Chondrocyte (in vitro differentiated cells): ENCODE data around the gene GUK1. TPM values are rescaled to one million over a fixed set of nuclear protein-coding genes. Genes with fewer than 3 reads are reported as not detected.

Experiments used
- DNase-seq: peaks from one replicate; pipeline ENCODE4 v3.0.0; 2021; ENCODE audit warnings: mixed read lengths, low spot score
- H3K27ac Mint-ChIP-seq: one replicate; pipeline ENCODE4 v1.8.0; 2021; ENCODE audit warnings: mild to moderate bottlenecking, moderate library complexity, mixed read lengths; ENCODE audit not compliant: unreplicated experiment
- H3K27me3 Mint-ChIP-seq: 2 replicates; pipeline ENCODE4 v1.8.0; 2021; ENCODE audit warnings: low read depth, mixed read lengths
- H3K36me3 Mint-ChIP-seq: 2 replicates; pipeline ENCODE4 v1.8.0; 2021; ENCODE audit warnings: low read depth, mixed read lengths
- H3K4me1 Mint-ChIP-seq: 2 replicates; pipeline ENCODE4 v1.8.0; 2021; ENCODE audit warnings: low read depth, mild to moderate bottlenecking, mixed read lengths
- H3K4me3 Mint-ChIP-seq: one replicate; pipeline ENCODE4 v1.8.0; 2021; ENCODE audit warnings: mild to moderate bottlenecking, moderate library complexity, mixed read lengths; ENCODE audit not compliant: unreplicated experiment
- H3K9me3 Mint-ChIP-seq: 2 replicates; pipeline ENCODE4 v1.8.0; 2021; ENCODE audit warnings: low read depth, mixed read lengths
- total RNA-seq: library from RNA; stranded (reverse); gene quantifications from 3 replicates; pipeline ENCODE4 v1.2.1, GENCODE V29; 2021
- TF ChIP-seq, protein P1 (sequence below): fragments of 200-600 bp; sonication (generic); IDR thresholded peaks from 2 replicates; pipeline ENCODE4 v1.5.0; 2021; ENCODE audit warnings: antibody characterized with exemption, mild to moderate bottlenecking, moderate library complexity

Gene GUK1
- total RNA-seq, 1 donor from 2014 or later, result 196 TPM

DNA sequence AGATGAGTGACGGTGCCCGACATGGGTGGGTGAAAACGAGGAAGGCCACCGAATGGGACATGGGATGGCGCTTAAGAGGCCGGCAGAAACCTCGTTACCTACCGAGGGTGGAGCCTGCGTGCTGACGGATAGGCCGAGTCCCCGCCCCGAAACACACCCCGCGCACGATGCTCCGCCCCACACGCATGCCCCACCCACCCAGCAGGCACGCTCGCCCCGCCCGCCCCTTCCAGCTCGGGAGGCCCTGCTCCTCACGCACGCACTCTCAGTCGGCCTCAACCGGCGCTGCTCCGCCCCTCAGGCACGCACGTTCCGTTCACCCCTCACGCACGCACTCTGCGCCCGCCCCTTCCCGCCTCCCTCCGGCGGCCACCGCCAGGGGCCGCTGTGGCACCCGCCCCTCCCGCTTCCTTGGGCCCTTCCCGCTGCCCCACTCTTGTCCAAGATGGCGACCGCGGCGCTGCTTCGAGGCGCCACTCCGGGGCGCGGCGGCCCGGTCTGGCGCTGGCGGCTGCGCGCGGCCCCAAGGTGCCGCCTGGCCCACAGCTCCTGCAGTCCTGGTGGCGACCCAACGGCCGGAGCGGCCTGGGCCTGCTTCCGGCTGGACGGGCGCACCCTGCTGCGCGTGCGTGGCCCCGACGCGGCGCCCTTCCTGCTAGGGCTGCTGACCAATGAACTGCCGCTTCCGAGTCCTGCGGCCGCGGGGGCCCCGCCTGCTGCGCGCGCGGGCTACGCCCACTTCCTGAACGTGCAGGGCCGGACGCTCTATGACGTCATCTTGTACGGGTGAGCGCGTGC is 25.5 kb downstream of the GUK1 start, which contains the start of gene IBA57:
IBA57 (plus strand) TSS at position 433 of the 798 bp plus-strand sequence; CDS start at position 446, 13 bp downstream.
- TF ChIP-seq, protein P1, sequence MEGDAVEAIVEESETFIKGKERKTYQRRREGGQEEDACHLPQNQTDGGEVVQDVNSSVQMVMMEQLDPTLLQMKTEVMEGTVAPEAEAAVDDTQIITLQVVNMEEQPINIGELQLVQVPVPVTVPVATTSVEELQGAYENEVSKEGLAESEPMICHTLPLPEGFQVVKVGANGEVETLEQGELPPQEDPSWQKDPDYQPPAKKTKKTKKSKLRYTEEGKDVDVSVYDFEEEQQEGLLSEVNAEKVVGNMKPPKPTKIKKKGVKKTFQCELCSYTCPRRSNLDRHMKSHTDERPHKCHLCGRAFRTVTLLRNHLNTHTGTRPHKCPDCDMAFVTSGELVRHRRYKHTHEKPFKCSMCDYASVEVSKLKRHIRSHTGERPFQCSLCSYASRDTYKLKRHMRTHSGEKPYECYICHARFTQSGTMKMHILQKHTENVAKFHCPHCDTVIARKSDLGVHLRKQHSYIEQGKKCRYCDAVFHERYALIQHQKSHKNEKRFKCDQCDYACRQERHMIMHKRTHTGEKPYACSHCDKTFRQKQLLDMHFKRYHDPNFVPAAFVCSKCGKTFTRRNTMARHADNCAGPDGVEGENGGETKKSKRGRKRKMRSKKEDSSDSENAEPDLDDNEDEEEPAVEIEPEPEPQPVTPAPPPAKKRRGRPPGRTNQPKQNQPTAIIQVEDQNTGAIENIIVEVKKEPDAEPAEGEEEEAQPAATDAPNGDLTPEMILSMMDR, result peak; percentile 89
- Mint-ChIP-seq H3K27me3 (no peaks in the 10 kb centered on the region), H3K9me3 (no peaks in the 10 kb centered on the region), H3K4me1 (peaks cover 27% of the 10 kb centered on the region), H3K36me3 (no peaks in the 10 kb centered on the region), H3K27ac (peak within 1 kb of the TSS; percentile 99), H3K4me3 (peak within 1 kb of the TSS; percentile 91)
- DNase-seq, result peak; percentile 100

DNA sequence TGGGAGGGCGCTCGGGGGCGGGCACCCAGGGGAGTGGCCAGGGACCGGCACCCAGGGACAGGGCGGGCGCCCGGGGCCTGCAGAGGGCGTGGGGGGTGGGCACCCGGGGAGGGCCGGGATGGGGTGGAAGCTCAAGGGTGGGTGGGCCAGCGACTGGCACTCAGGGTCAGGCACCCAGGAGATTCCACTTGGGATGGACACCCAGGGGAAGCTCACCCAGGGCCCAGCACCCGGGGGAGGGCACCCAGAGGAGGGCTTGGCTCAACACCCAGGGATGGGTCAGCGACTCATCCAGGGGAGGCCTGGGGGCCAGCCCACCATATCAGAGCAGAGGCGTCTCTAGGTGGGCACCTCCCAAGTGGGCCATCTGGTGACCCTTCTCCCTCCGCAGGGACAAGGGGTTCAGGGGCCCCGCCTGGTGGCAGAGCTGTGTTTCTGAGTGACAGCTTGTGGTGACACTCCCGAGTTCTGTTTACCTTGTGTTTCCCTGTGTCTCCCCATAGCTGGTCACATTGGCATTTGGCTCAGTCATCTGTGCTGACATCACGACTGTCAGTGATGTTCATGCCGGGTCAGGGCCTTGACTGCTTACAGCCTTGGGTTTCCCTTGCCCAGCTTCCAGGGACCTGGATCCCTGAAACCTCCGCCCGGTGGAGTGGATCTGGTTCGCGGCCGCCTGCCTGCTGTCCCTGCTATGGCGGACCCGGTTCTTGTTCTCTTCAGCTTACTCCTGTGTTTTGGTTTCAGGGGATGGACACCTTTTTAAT is 26.3 kb downstream of the GUK1 start:
- TF ChIP-seq, protein P1, result peak; percentile 55
- H3K36me3 Mint-ChIP-seq, result no peaks in the 10 kb centered on the region
- no peaks in the 10 kb centered on the region for H3K9me3 Mint-ChIP-seq
- H3K4me1 Mint-ChIP-seq, result peaks cover 27% of the 10 kb centered on the region
- H3K4me3 Mint-ChIP-seq, result peak overlapping the region; percentile 69
- H3K27ac Mint-ChIP-seq, result peak overlapping the region; percentile 90
- H3K27me3 Mint-ChIP-seq, result no peaks in the 10 kb centered on the region
- DNase-seq, result peak; percentile 82

DNA sequence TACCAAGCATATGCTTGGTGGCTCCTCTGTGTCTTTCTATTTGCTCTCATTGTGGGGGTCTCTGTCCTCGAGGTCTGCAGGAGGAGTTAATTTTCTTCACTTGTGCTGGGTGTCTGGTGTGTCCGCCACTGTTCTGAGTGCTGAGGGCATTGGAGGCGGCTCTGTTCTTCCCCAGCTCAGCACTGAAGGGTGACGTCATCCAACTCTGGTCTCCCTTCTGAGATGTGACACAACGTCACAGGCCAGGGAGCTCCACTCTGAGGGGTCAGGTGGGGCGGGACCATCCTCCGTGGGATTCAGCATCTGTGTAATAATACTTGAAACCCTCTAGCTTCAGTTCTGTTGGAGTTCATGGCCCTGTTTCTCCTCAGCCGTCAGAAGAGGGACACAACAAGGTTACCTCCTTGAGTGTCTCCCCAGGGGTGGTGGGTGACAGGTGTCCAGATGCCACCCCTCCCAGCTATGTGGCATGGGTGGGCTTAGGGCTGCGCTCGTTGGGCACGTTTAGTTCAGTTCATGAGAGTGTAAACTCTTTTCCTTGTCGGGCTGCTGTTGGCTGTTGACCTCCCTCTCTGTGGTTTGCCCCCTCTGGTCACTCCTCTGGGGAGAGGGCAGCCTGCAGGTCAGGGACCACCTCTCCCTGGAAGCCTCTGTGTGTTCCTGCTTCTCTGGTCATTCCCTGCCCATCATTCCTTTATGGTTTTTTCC is 28.6 kb downstream of the GUK1 start:
- H3K27ac Mint-ChIP-seq, result no peak overlapping the region
- peaks cover 23% of the 10 kb centered on the region for H3K4me1 Mint-ChIP-seq
- no peaks in the 10 kb centered on the region for H3K36me3 Mint-ChIP-seq
- no peaks in the 10 kb centered on the region for H3K9me3 Mint-ChIP-seq
- no peaks in the 10 kb centered on the region for H3K27me3 Mint-ChIP-seq
- DNase-seq, result no peak
- H3K4me3 Mint-ChIP-seq, result no peak overlapping the region
- TF ChIP-seq, protein P1, result no peak

DNA sequence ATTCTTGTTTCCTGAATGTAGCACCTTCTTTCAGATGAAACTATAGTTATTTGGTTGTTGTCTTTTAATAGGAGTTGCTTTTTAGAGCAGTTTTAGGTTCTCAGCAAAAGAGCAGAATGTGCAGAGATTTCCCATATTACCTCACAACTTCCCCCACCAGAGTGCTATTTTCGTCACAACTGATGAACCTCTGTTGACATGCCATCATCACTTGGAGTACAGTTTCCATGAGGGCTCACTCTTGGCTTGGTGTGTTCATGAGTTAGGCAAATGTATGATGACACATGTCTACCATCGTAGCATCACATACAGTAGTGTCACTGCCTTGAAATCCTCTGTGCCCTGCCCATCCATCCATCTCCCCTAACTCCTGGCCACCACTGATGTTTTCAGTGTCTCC is 29.3 kb downstream of the GUK1 start:
- no peak overlapping the region for H3K4me3 Mint-ChIP-seq
- H3K36me3 Mint-ChIP-seq, result no peaks in the 10 kb centered on the region
- peaks cover 19% of the 10 kb centered on the region for H3K4me1 Mint-ChIP-seq

More for the DNA sequence above, 29.3 kb downstream of the GUK1 start:
- Mint-ChIP-seq H3K27me3 (no peaks in the 10 kb centered on the region), H3K27ac (no peak overlapping the region), H3K9me3 (no peaks in the 10 kb centered on the region)
- TF ChIP-seq, protein P1, result no peak
- DNase-seq, result no peak
